Measurements from ENCODE around the gene PRXL2A.

Gene PRXL2A

GRCh38 chr10:80468806-80469421 is 60.6 kb downstream of the PRXL2A start:
- no peak for DNase-seq (ENCODE audit: low read depth in 2 of 2)
- H3K4me3 ChIP-seq (replicated peaks in 1 of 2; ENCODE audit: low read depth in 2 of 2, low read length in 2 of 2): no peak overlapping the region
- TF ChIP-seq CTCF (IDR thresholded peaks at IDR 0.05; ENCODE audit: low read depth, low read length): no peak

GRCh38 chr10:80470266-80470665 is 61.9 kb downstream of the PRXL2A start:
- TF ChIP-seq CTCF (IDR thresholded peaks at IDR 0.05; ENCODE audit: low read depth, low read length): no peak
- DNase-seq (ENCODE audit: low read depth in 2 of 2): no peak
- no peak overlapping the region for H3K4me3 ChIP-seq (replicated peaks in 1 of 2; ENCODE audit: low read depth in 2 of 2, low read length in 2 of 2)

- DNase-seq (ENCODE audit: low read depth in 2 of 2): no peak
- no peak overlapping the region for H3K4me3 ChIP-seq (replicated peaks in 1 of 2; ENCODE audit: low read depth in 2 of 2, low read length in 2 of 2)
- no peak for TF ChIP-seq CTCF (IDR thresholded peaks at IDR 0.05; ENCODE audit: low read depth, low read length)
Measured at GRCh38 chr10:80471001-80471400, 62.6 kb downstream of the PRXL2A start.

GRCh38 chr10:80471715-80472233 is 63.4 kb downstream of the PRXL2A start:
- H3K4me3 ChIP-seq (replicated peaks in 1 of 2; ENCODE audit: low read depth in 2 of 2, low read length in 2 of 2): no peak overlapping the region
- TF ChIP-seq CTCF (IDR thresholded peaks at IDR 0.05; ENCODE audit: low read depth, low read length): no peak
- peak in 1 of 2 donors; percentile 51 for DNase-seq (ENCODE audit: low read depth in 2 of 2)

- H3K4me3 ChIP-seq (replicated peaks in 1 of 2; ENCODE audit: low read depth in 2 of 2, low read length in 2 of 2): no peak overlapping the region
- DNase-seq (ENCODE audit: low read depth in 2 of 2): peak; percentile 82 to 99
- TF ChIP-seq CTCF (IDR thresholded peaks at IDR 0.05; ENCODE audit: low read depth, low read length): no peak
Measured at GRCh38 chr10:80472234-80473095, 64.1 kb downstream of the PRXL2A start.

- H3K4me3 ChIP-seq (replicated peaks in 1 of 2; ENCODE audit: low read depth in 2 of 2, low read length in 2 of 2): no peak overlapping the region
- no peak for TF ChIP-seq CTCF (IDR thresholded peaks at IDR 0.05; ENCODE audit: low read depth, low read length)
- no peak for DNase-seq (ENCODE audit: low read depth in 2 of 2)
Measured at GRCh38 chr10:80473096-80473657, 64.8 kb downstream of the PRXL2A start.
